WTC11 (cell line): Measurements from ENCODE around the gene TTI1. TPM values are rescaled to one million over a fixed set of nuclear protein-coding genes. Genes with fewer than 3 reads are reported as not detected.

Experiments
- ATAC-seq: fragments of 200-7000 bp; cut with Tn5 transposase; 2 replicates; pipeline ENCODE4 v1.10.0; 2021; ENCODE audit warnings: mild to moderate bottlenecking, moderate library complexity
- CTCF ChIA-PET: fragments of 300-600 bp; sonication (Branson Sonifier 250); formaldehyde crosslinking; loops from one replicate; lab custom pipeline; 2021; ENCODE audit warnings: antibody characterized with exemption; lab: Charles Lee
- POLR2A ChIA-PET: fragments of 350-600 bp; sonication (Branson Sonifier 250); formaldehyde crosslinking; loops from one replicate; lab custom pipeline; 2021; ENCODE audit warnings: antibody characterized with exemption; lab: Charles Lee
- DNase-seq: peaks from one replicate; pipeline ENCODE4 v3.0.0; 2021; ENCODE audit warnings: low spot score
- H3K27ac Mint-ChIP-seq: 2 replicates; pipeline ENCODE4 v1.8.0; 2021; ENCODE audit warnings: mixed read lengths
- H3K27me3 Mint-ChIP-seq: 2 replicates; pipeline ENCODE4 v1.8.0; 2021; ENCODE audit warnings: low read depth, mild to moderate bottlenecking, moderate library complexity, mixed read lengths
- H3K36me3 Mint-ChIP-seq: 2 replicates; pipeline ENCODE4 v1.8.0; 2021; ENCODE audit warnings: mixed read lengths
- H3K4me1 Mint-ChIP-seq: 2 replicates; pipeline ENCODE4 v1.8.0; 2022; ENCODE audit warnings: mixed read lengths
- H3K4me3 Mint-ChIP-seq: 2 replicates; pipeline ENCODE4 v1.8.0; 2021; ENCODE audit warnings: mild to moderate bottlenecking, moderate library complexity, mixed read lengths
- H3K9me3 Mint-ChIP-seq: 2 replicates; pipeline ENCODE4 v1.8.0; 2021; ENCODE audit warnings: mixed read lengths
- ARID4B ChIP-seq: sonication (generic); formaldehyde crosslinking; IDR thresholded peaks from 2 replicates; pipeline ENCODE4 v1.8.0; 2023; ENCODE audit warnings: missing genetic modification reagents, mild to moderate bottlenecking, borderline replicate concordance
- ATF2 ChIP-seq: sonication (generic); formaldehyde crosslinking; IDR thresholded peaks from 2 replicates; pipeline ENCODE4 v1.8.1; 2022; ENCODE audit warnings: low read depth, missing genetic modification reagents, borderline replicate concordance
- ATF6 ChIP-seq: sonication (generic); formaldehyde crosslinking; IDR thresholded peaks from 2 replicates; pipeline ENCODE4 v1.8.1; 2023; ENCODE audit warnings: mild to moderate bottlenecking, missing genetic modification reagents
- CBFB ChIP-seq: sonication (generic); formaldehyde crosslinking; IDR thresholded peaks from 2 replicates; pipeline ENCODE4 v1.8.1; 2022; ENCODE audit warnings: mild to moderate bottlenecking, low read depth, missing genetic modification reagents
- CREM ChIP-seq: sonication (generic); formaldehyde crosslinking; IDR thresholded peaks from 2 replicates; pipeline ENCODE4 v1.8.1; 2022; ENCODE audit warnings: mild to moderate bottlenecking, missing genetic modification reagents, moderate library complexity
- CTCF ChIP-seq: fragments of 200-600 bp; IDR thresholded peaks from 2 replicates; pipeline ENCODE4 v1.8.0; 2022; ENCODE audit warnings: antibody characterized with exemption
- E2F5 ChIP-seq: sonication (generic); formaldehyde crosslinking; IDR thresholded peaks from 2 replicates; pipeline ENCODE4 v1.8.1; 2022; ENCODE audit warnings: mild to moderate bottlenecking, moderate library complexity, missing genetic modification reagents
- ERG ChIP-seq: fragments of 250-450 bp; sonication (Bioruptor Pico); IDR thresholded peaks from 2 replicates; pipeline ENCODE4 v1.8.0; 2021; ENCODE audit warnings: mild to moderate bottlenecking
- FOXK1 ChIP-seq: sonication (generic); formaldehyde crosslinking; IDR thresholded peaks from 2 replicates; pipeline ENCODE4 v1.8.0; 2022; ENCODE audit warnings: mild to moderate bottlenecking, moderate library complexity, missing genetic modification reagents
- GTF2I ChIP-seq: fragments of 250-450 bp; sonication (Bioruptor Pico); conservative IDR thresholded peaks from 2 replicates; pipeline ENCODE4 v1.4.0; 2021; ENCODE audit warnings: mild to moderate bottlenecking
- IRF2 ChIP-seq: sonication (generic); formaldehyde crosslinking; IDR thresholded peaks from 2 replicates; pipeline ENCODE4 v1.8.0; 2022; ENCODE audit warnings: low read depth, missing genetic modification reagents, borderline replicate concordance
- JAZF1 ChIP-seq: fragments of 250-450 bp; sonication (Bioruptor Pico); IDR thresholded peaks from 2 replicates; pipeline ENCODE4 v1.9.0; 2021; ENCODE audit warnings: moderate library complexity, mild to moderate bottlenecking, inconsistent platforms
- TEAD1 ChIP-seq: sonication (generic); formaldehyde crosslinking; IDR thresholded peaks from 2 replicates; pipeline ENCODE4 v1.8.0; 2022; ENCODE audit warnings: mild to moderate bottlenecking, missing genetic modification reagents
- TEAD4 ChIP-seq: sonication (generic); formaldehyde crosslinking; IDR thresholded peaks from 2 replicates; pipeline ENCODE4 v1.8.0; 2022; ENCODE audit warnings: mild to moderate bottlenecking, missing genetic modification reagents
- USF1 ChIP-seq: sonication (generic); formaldehyde crosslinking; IDR thresholded peaks from 2 replicates; pipeline ENCODE4 v1.8.0; 2022; ENCODE audit warnings: mild to moderate bottlenecking, missing genetic modification reagents
- ZMAT4 ChIP-seq: fragments of 250-450 bp; sonication (Bioruptor Pico); IDR thresholded peaks from 2 replicates; pipeline ENCODE4 v1.9.0; 2021; ENCODE audit warnings: mild to moderate bottlenecking
- ZNF425 ChIP-seq: fragments of 250-450 bp; sonication (Bioruptor Pico); conservative IDR thresholded peaks from 2 replicates; pipeline ENCODE4 v1.9.0; 2021; ENCODE audit warnings: mild to moderate bottlenecking
- total RNA-seq: library from RNA; stranded (reverse); gene quantifications from 3 replicates; pipeline ENCODE4 v1.2.3, GENCODE V29; 2021

Gene TTI1
- total RNA-seq, 1 experiment from 2014 or later, result 43.5 TPM

- ChIA-PET CTCF (interaction anchor here (0.9 to 2.6 kb wide), 7 partner anchors 8 to 408 kb away, joined by 3 to 11 read pairs (median 4); no protein-coding TSS in a partner anchor), POLR2A (no interaction called here)
- TF ChIP-seq USF1, result no peak
- no peak for TF ChIP-seq FOXK1 (CRISPR knock-in tag)
- TF ChIP-seq ATF6, result no peak
- no peak for TF ChIP-seq E2F5
- no peak for TF ChIP-seq CBFB (CRISPR knock-in tag)
- no peak for TF ChIP-seq GTF2I (CRISPR knock-in tag)
- no peak for TF ChIP-seq ZMAT4 (CRISPR knock-in tag)
- no peak for TF ChIP-seq ATF2 (CRISPR knock-in tag)
- no peak for TF ChIP-seq ERG (CRISPR knock-in tag)
- Mint-ChIP-seq H3K27ac (no peak overlapping the region), H3K27me3 (peaks cover 48% of the 10 kb centered on the region), H3K36me3 (peaks cover 28% of the 10 kb centered on the region), H3K9me3 (peaks cover 34% of the 10 kb centered on the region), H3K4me1 (peaks cover 53% of the 10 kb centered on the region), H3K4me3 (peak overlapping the region; percentile 2; the same call in 1 of the 2 replicates)
- ATAC-seq (peak; percentile 59), DNase-seq (no peak)
These were observed 60.8 kb downstream of the TTI1 start for GRCh38 chr20:37972256-37973058.

- Mint-ChIP-seq H3K4me3 (peak overlapping the region; percentile 2; the same call in 1 of the 2 replicates), H3K27me3 (peaks cover 48% of the 10 kb centered on the region), H3K36me3 (peaks cover 28% of the 10 kb centered on the region), H3K9me3 (peaks cover 41% of the 10 kb centered on the region), H3K4me1 (peaks cover 47% of the 10 kb centered on the region), H3K27ac (no peak overlapping the region)
- ATAC-seq (no peak), DNase-seq (no peak)
- ChIA-PET POLR2A (no interaction called here), CTCF (interaction anchor here (1.0 to 2.6 kb wide), 5 partner anchors 9 to 407 kb away, joined by 3 to 11 read pairs (median 7); no protein-coding TSS in a partner anchor)
- TF ChIP-seq ARID4B (CRISPR knock-in tag), result no peak
- no peak for TF ChIP-seq TEAD1 (CRISPR knock-in tag)
- no peak for TF ChIP-seq ZNF425
- no peak for TF ChIP-seq CREM
- no peak for TF ChIP-seq IRF2
- no peak for TF ChIP-seq TEAD4 (CRISPR knock-in tag)
- TF ChIP-seq JAZF1 (CRISPR knock-in tag), result no peak
- no peak for TF ChIP-seq CTCF
These were observed 61.6 kb downstream of the TTI1 start for GRCh38 chr20:37971561-37972127.
